ENCODE measurements around the gene SPOCK2.

SPOCK2 gene

GRCh38 chr10:72058347-72058898 is 29.9 kb downstream of the SPOCK2 start:
- no peaks in the 10 kb centered on the region for H3K36me3 ChIP-seq (ENCODE audit: control insufficient read depth in 1 of 2, insufficient read depth in 2 of 2, low read length in 2 of 2)
- no peaks in the 10 kb centered on the region for H3K4me1 ChIP-seq (ENCODE audit: control insufficient read depth in 1 of 2, insufficient read depth in 2 of 2, low read length in 2 of 2)
- H3K4me3 ChIP-seq (ENCODE audit: low read depth in 1 of 2, low read length in 2 of 2) = no peak overlapping the region
- H3K9me3 ChIP-seq (ENCODE audit: control insufficient read depth in 1 of 2, low read length in 2 of 2) = no peaks in the 10 kb centered on the region
- H3K27ac ChIP-seq (ENCODE audit: low read length) = no peak overlapping the region
- H3K27me3 ChIP-seq (ENCODE audit: low read depth, low read length) = no peaks in the 10 kb centered on the region

GRCh38 chr10:72056932-72057751 is 31.2 kb downstream of the SPOCK2 start:
- Histone ChIP-seq H3K27ac (ENCODE audit: low read length) (no peak overlapping the region), H3K4me1 (ENCODE audit: control insufficient read depth in 1 of 2, insufficient read depth in 2 of 2, low read length in 2 of 2) (no peaks in the 10 kb centered on the region), H3K4me3 (ENCODE audit: low read depth in 1 of 2, low read length in 2 of 2) (no peak overlapping the region), H3K9me3 (ENCODE audit: control insufficient read depth in 1 of 2, low read length in 2 of 2) (no peaks in the 10 kb centered on the region), H3K27me3 (ENCODE audit: low read depth, low read length) (no peaks in the 10 kb centered on the region), H3K36me3 (ENCODE audit: control insufficient read depth in 1 of 2, insufficient read depth in 2 of 2, low read length in 2 of 2) (no peaks in the 10 kb centered on the region)

- Histone ChIP-seq H3K4me1 (ENCODE audit: control insufficient read depth in 1 of 2, insufficient read depth in 2 of 2, low read length in 2 of 2) (no peaks in the 10 kb centered on the region), H3K4me3 (ENCODE audit: low read depth in 1 of 2, low read length in 2 of 2) (no peak overlapping the region), H3K36me3 (ENCODE audit: control insufficient read depth in 1 of 2, insufficient read depth in 2 of 2, low read length in 2 of 2) (no peaks in the 10 kb centered on the region), H3K27me3 (ENCODE audit: low read depth, low read length) (no peaks in the 10 kb centered on the region), H3K9me3 (ENCODE audit: control insufficient read depth in 1 of 2, low read length in 2 of 2) (no peaks in the 10 kb centered on the region), H3K27ac (ENCODE audit: low read length) (no peak overlapping the region)
Measured at GRCh38 chr10:72056113-72056512, 32.2 kb downstream of the SPOCK2 start.

- H3K9me3 ChIP-seq (ENCODE audit: control insufficient read depth in 1 of 2, low read length in 2 of 2) = no peaks in the 10 kb centered on the region
- H3K4me1 ChIP-seq (ENCODE audit: control insufficient read depth in 1 of 2, insufficient read depth in 2 of 2, low read length in 2 of 2) = peaks cover 0 to 5% of the 10 kb centered on the region in 2 donors
- H3K36me3 ChIP-seq (ENCODE audit: control insufficient read depth in 1 of 2, insufficient read depth in 2 of 2, low read length in 2 of 2) = no peaks in the 10 kb centered on the region
- no peaks in the 10 kb centered on the region for H3K27me3 ChIP-seq (ENCODE audit: low read depth, low read length)
- H3K4me3 ChIP-seq (ENCODE audit: low read depth in 1 of 2, low read length in 2 of 2) = no peak overlapping the region
- H3K27ac ChIP-seq (ENCODE audit: low read length) = no peak overlapping the region
Measured at GRCh38 chr10:72053690-72054089, 34.7 kb downstream of the SPOCK2 start.

GRCh38 chr10:72050873-72051272 is 37.5 kb downstream of the SPOCK2 start:
- Histone ChIP-seq H3K36me3 (ENCODE audit: control insufficient read depth in 1 of 2, insufficient read depth in 2 of 2, low read length in 2 of 2) (no peaks in the 10 kb centered on the region), H3K27ac (ENCODE audit: low read length) (no peak overlapping the region), H3K27me3 (ENCODE audit: low read depth, low read length) (no peaks in the 10 kb centered on the region), H3K4me3 (ENCODE audit: low read depth in 1 of 2, low read length in 2 of 2) (no peak overlapping the region), H3K9me3 (ENCODE audit: control insufficient read depth in 1 of 2, low read length in 2 of 2) (no peaks in the 10 kb centered on the region), H3K4me1 (ENCODE audit: control insufficient read depth in 1 of 2, insufficient read depth in 2 of 2, low read length in 2 of 2) (peaks cover 0 to 5% of the 10 kb centered on the region in 2 donors)

- Histone ChIP-seq H3K36me3 (ENCODE audit: control insufficient read depth in 1 of 2, insufficient read depth in 2 of 2, low read length in 2 of 2) (no peaks in the 10 kb centered on the region), H3K9me3 (ENCODE audit: control insufficient read depth in 1 of 2, low read length in 2 of 2) (no peaks in the 10 kb centered on the region), H3K27me3 (ENCODE audit: low read depth, low read length) (no peaks in the 10 kb centered on the region), H3K4me3 (ENCODE audit: low read depth in 1 of 2, low read length in 2 of 2) (no peak overlapping the region), H3K27ac (ENCODE audit: low read length) (no peak overlapping the region), H3K4me1 (ENCODE audit: control insufficient read depth in 1 of 2, insufficient read depth in 2 of 2, low read length in 2 of 2) (peaks cover 0 to 5% of the 10 kb centered on the region in 2 donors)
Measured at GRCh38 chr10:72049969-72050781, 38.2 kb downstream of the SPOCK2 start.

GRCh38 chr10:72049472-72049871 is 38.9 kb downstream of the SPOCK2 start:
- Histone ChIP-seq H3K36me3 (ENCODE audit: control insufficient read depth in 1 of 2, insufficient read depth in 2 of 2, low read length in 2 of 2) (no peaks in the 10 kb centered on the region), H3K4me3 (ENCODE audit: low read depth in 1 of 2, low read length in 2 of 2) (no peak overlapping the region), H3K4me1 (ENCODE audit: control insufficient read depth in 1 of 2, insufficient read depth in 2 of 2, low read length in 2 of 2) (peaks cover 5 to 6% of the 10 kb centered on the region in 2 donors), H3K27ac (ENCODE audit: low read length) (no peak overlapping the region), H3K9me3 (ENCODE audit: control insufficient read depth in 1 of 2, low read length in 2 of 2) (no peaks in the 10 kb centered on the region), H3K27me3 (ENCODE audit: low read depth, low read length) (no peaks in the 10 kb centered on the region)

GRCh38 chr10:72048450-72049124 is 39.8 kb downstream of the SPOCK2 start:
- H3K9me3 ChIP-seq (ENCODE audit: control insufficient read depth in 1 of 2, low read length in 2 of 2) = no peaks in the 10 kb centered on the region
- H3K4me3 ChIP-seq (ENCODE audit: low read depth in 1 of 2, low read length in 2 of 2) = no peak overlapping the region
- no peak overlapping the region for H3K27ac ChIP-seq (ENCODE audit: low read length)
- H3K27me3 ChIP-seq (ENCODE audit: low read depth, low read length) = no peaks in the 10 kb centered on the region
- H3K36me3 ChIP-seq (ENCODE audit: control insufficient read depth in 1 of 2, insufficient read depth in 2 of 2, low read length in 2 of 2) = no peaks in the 10 kb centered on the region
- H3K4me1 ChIP-seq (ENCODE audit: control insufficient read depth in 1 of 2, insufficient read depth in 2 of 2, low read length in 2 of 2) = peaks cover 5 to 11% of the 10 kb centered on the region in 2 donors

- Histone ChIP-seq H3K36me3 (ENCODE audit: control insufficient read depth in 1 of 2, insufficient read depth in 2 of 2, low read length in 2 of 2) (no peaks in the 10 kb centered on the region), H3K4me3 (ENCODE audit: low read depth in 1 of 2, low read length in 2 of 2) (no peak overlapping the region), H3K4me1 (ENCODE audit: control insufficient read depth in 1 of 2, insufficient read depth in 2 of 2, low read length in 2 of 2) (peaks cover 2 to 11% of the 10 kb centered on the region in 2 donors), H3K27me3 (ENCODE audit: low read depth, low read length) (no peaks in the 10 kb centered on the region), H3K9me3 (ENCODE audit: control insufficient read depth in 1 of 2, low read length in 2 of 2) (no peaks in the 10 kb centered on the region), H3K27ac (ENCODE audit: low read length) (no peak overlapping the region)
Measured at GRCh38 chr10:72045586-72045985, 42.8 kb downstream of the SPOCK2 start.

GRCh38 chr10:72044417-72045041 is 43.8 kb downstream of the SPOCK2 start:
- H3K36me3 ChIP-seq (ENCODE audit: control insufficient read depth in 1 of 2, insufficient read depth in 2 of 2, low read length in 2 of 2) = no peaks in the 10 kb centered on the region
- H3K27ac ChIP-seq (ENCODE audit: low read length) = no peak overlapping the region

More at GRCh38 chr10:72044417-72045041, 43.8 kb downstream of the SPOCK2 start:
- Histone ChIP-seq H3K27me3 (ENCODE audit: low read depth, low read length) (no peaks in the 10 kb centered on the region), H3K9me3 (ENCODE audit: control insufficient read depth in 1 of 2, low read length in 2 of 2) (no peaks in the 10 kb centered on the region), H3K4me1 (ENCODE audit: control insufficient read depth in 1 of 2, insufficient read depth in 2 of 2, low read length in 2 of 2) (peaks cover 0 to 11% of the 10 kb centered on the region in 2 donors), H3K4me3 (ENCODE audit: low read depth in 1 of 2, low read length in 2 of 2) (no peak overlapping the region)
